HEK293 (cell line): ENCODE data around the gene FGF12.

ENCODE experiments used
- MYNN ChIP-seq: fragments of 450-650 bp; formaldehyde crosslinking; IDR thresholded peaks from 2 replicates; pipeline ENCODE4 v1.5.1; 2016; ENCODE audit warnings: missing biosample characterization, missing genetic modification characterization, borderline replicate concordance
- PATZ1 ChIP-seq: fragments of 450-650 bp; formaldehyde crosslinking; IDR thresholded peaks from 2 replicates; pipeline ENCODE4 v1.5.1; 2016; ENCODE audit warnings: missing biosample characterization, missing genetic modification characterization
- PRDM4 ChIP-seq: fragments of 450-650 bp; formaldehyde crosslinking; IDR thresholded peaks from 2 replicates; pipeline ENCODE4 v1.5.1; 2017; ENCODE audit warnings: missing biosample characterization, missing genetic modification characterization
- SCRT1 ChIP-seq: fragments of 450-650 bp; formaldehyde crosslinking; IDR thresholded peaks from 2 replicates; pipeline ENCODE4 v1.5.1; 2016; ENCODE audit warnings: missing biosample characterization, missing genetic modification characterization, borderline replicate concordance
- SP2 ChIP-seq: fragments of 450-650 bp; formaldehyde crosslinking; IDR thresholded peaks from 2 replicates; pipeline ENCODE4 v1.5.1; 2016; ENCODE audit warnings: missing biosample characterization, missing genetic modification characterization
- ZFP41 ChIP-seq: fragments of 450-650 bp; formaldehyde crosslinking; IDR thresholded peaks from 2 replicates; pipeline ENCODE4 v1.5.1; 2016; ENCODE audit warnings: missing biosample characterization, missing genetic modification characterization, borderline replicate concordance
- ZIC2 ChIP-seq: fragments of 450-650 bp; formaldehyde crosslinking; IDR thresholded peaks from 2 replicates; pipeline ENCODE4 v1.5.1; 2016; ENCODE audit warnings: missing biosample characterization, missing genetic modification characterization
- ZNF121 ChIP-seq: fragments of 450-650 bp; formaldehyde crosslinking; IDR thresholded peaks from 2 replicates; pipeline ENCODE4 v1.5.1; 2016; ENCODE audit warnings: missing biosample characterization, missing genetic modification characterization
- ZNF132 ChIP-seq: fragments of 450-650 bp; formaldehyde crosslinking; IDR thresholded peaks from 2 replicates; pipeline ENCODE4 v1.5.1; 2017; ENCODE audit warnings: missing biosample characterization, missing genetic modification characterization, borderline replicate concordance
- ZNF138 ChIP-seq: fragments of 450-650 bp; formaldehyde crosslinking; IDR thresholded peaks from 2 replicates; pipeline ENCODE4 v1.5.1; 2016; ENCODE audit warnings: missing biosample characterization, missing genetic modification characterization, borderline replicate concordance
- ZNF140 ChIP-seq: fragments of 450-650 bp; formaldehyde crosslinking; IDR thresholded peaks from 2 replicates; pipeline ENCODE4 v1.5.1; 2016; ENCODE audit warnings: missing biosample characterization, missing genetic modification characterization
- ZNF146 ChIP-seq: fragments of 450-650 bp; formaldehyde crosslinking; IDR thresholded peaks from 2 replicates; pipeline ENCODE4 v1.5.1; 2016; ENCODE audit warnings: missing biosample characterization, missing genetic modification characterization
- ZNF214 ChIP-seq: fragments of 450-650 bp; formaldehyde crosslinking; IDR thresholded peaks from 2 replicates; pipeline ENCODE4 v1.5.1; 2017; ENCODE audit warnings: missing biosample characterization, mild to moderate bottlenecking, missing genetic modification characterization, borderline replicate concordance
- ZNF221 ChIP-seq: fragments of 450-650 bp; formaldehyde crosslinking; IDR thresholded peaks from 2 replicates; pipeline ENCODE4 v1.5.1; 2017; ENCODE audit warnings: missing biosample characterization, missing genetic modification characterization, borderline replicate concordance
- ZNF292 ChIP-seq: fragments of 450-650 bp; formaldehyde crosslinking; IDR thresholded peaks from 2 replicates; pipeline ENCODE4 v1.5.1; 2016; ENCODE audit warnings: low read depth, missing biosample characterization, missing genetic modification characterization, borderline replicate concordance
- ZNF341 ChIP-seq: fragments of 450-650 bp; formaldehyde crosslinking; IDR thresholded peaks from 2 replicates; pipeline ENCODE4; 2016; ENCODE audit warnings: low read depth, missing biosample characterization, missing genetic modification characterization
- ZNF354C ChIP-seq: fragments of 450-650 bp; formaldehyde crosslinking; IDR thresholded peaks from 2 replicates; pipeline ENCODE4 v1.5.1; 2016; ENCODE audit warnings: missing biosample characterization, missing genetic modification characterization, low read depth, borderline replicate concordance
- ZNF416 ChIP-seq: fragments of 450-650 bp; formaldehyde crosslinking; IDR thresholded peaks from 2 replicates; pipeline ENCODE4 v1.5.1; 2016; ENCODE audit warnings: missing biosample characterization, missing genetic modification characterization
- ZNF513 ChIP-seq: fragments of 450-650 bp; IDR thresholded peaks from 2 replicates; pipeline ENCODE4 v1.5.1; 2018; ENCODE audit warnings: missing biosample characterization, missing genetic modification characterization
- ZNF560 ChIP-seq: fragments of 450-650 bp; formaldehyde crosslinking; IDR thresholded peaks from 2 replicates; pipeline ENCODE4 v1.5.1; 2017; ENCODE audit warnings: missing biosample characterization, missing genetic modification characterization, borderline replicate concordance
- ZNF600 ChIP-seq: fragments of 450-650 bp; formaldehyde crosslinking; IDR thresholded peaks from 2 replicates; pipeline ENCODE4 v1.5.1; 2016; ENCODE audit warnings: missing biosample characterization, missing genetic modification characterization
- ZNF626 ChIP-seq: fragments of 450-650 bp; sonication (Bioruptor Pico); formaldehyde crosslinking; IDR thresholded peaks from 2 replicates; pipeline ENCODE4 v1.5.1; 2018; ENCODE audit warnings: missing biosample characterization, missing genetic modification characterization, inconsistent platforms
- ZNF658 ChIP-seq: fragments of 450-650 bp; formaldehyde crosslinking; IDR thresholded peaks from 2 replicates; pipeline ENCODE4; 2016; ENCODE audit warnings: missing biosample characterization, missing genetic modification characterization
- ZNF670 ChIP-seq: fragments of 450-650 bp; formaldehyde crosslinking; IDR thresholded peaks from 2 replicates; pipeline ENCODE4 v1.5.1; 2016; ENCODE audit warnings: missing biosample characterization, missing genetic modification characterization, low read depth
- ZNF704 ChIP-seq: fragments of 450-650 bp; formaldehyde crosslinking; IDR thresholded peaks from 2 replicates; pipeline ENCODE4 v1.5.1; 2016; ENCODE audit warnings: missing biosample characterization, missing genetic modification characterization
- ZNF76 ChIP-seq: fragments of 450-650 bp; formaldehyde crosslinking; IDR thresholded peaks from 2 replicates; pipeline ENCODE4; 2016; ENCODE audit warnings: low read depth, missing biosample characterization, missing genetic modification characterization, borderline replicate concordance
- ZNF768 ChIP-seq: fragments of 450-650 bp; formaldehyde crosslinking; IDR thresholded peaks from 2 replicates; pipeline ENCODE4 v1.5.1; 2018; ENCODE audit warnings: missing biosample characterization, mild to moderate bottlenecking, missing genetic modification characterization
- ZNF777 ChIP-seq: fragments of 450-650 bp; formaldehyde crosslinking; IDR thresholded peaks from 2 replicates; pipeline ENCODE4 v1.5.1; 2017; ENCODE audit warnings: missing biosample characterization, missing genetic modification characterization, borderline replicate concordance
- ZNF830 ChIP-seq: fragments of 450-650 bp; IDR thresholded peaks from 2 replicates; pipeline ENCODE4 v1.5.0; 2018; ENCODE audit warnings: missing biosample characterization, missing genetic modification characterization, low read depth, mild to moderate bottlenecking, moderate library complexity
- ZSCAN23 ChIP-seq: fragments of 450-650 bp; formaldehyde crosslinking; IDR thresholded peaks from 2 replicates; pipeline ENCODE4 v1.5.1; 2016; ENCODE audit warnings: missing biosample characterization, missing genetic modification characterization
- ZSCAN4 ChIP-seq: fragments of 450-650 bp; formaldehyde crosslinking; IDR thresholded peaks from 2 replicates; pipeline ENCODE4 v1.5.1; 2017; ENCODE audit warnings: missing biosample characterization, missing genetic modification characterization
- ZXDB ChIP-seq: fragments of 450-650 bp; formaldehyde crosslinking; IDR thresholded peaks from 2 replicates; pipeline ENCODE4 v1.5.1; 2016; ENCODE audit warnings: missing biosample characterization, missing genetic modification characterization

FGF12 gene

GRCh38 chr3:192409201-192409837 is 318.0 kb downstream of the FGF12 start (continued):
- TF ChIP-seq SP2 (peak; percentile 24), MYNN (tag by site-specific recombination) (no peak), ZIC2 (peak; percentile 52), ZSCAN23 (tag by site-specific recombination) (no peak), ZNF214 (tag by site-specific recombination) (no peak), ZNF140 (tag by site-specific recombination) (no peak), ZNF513 (tag by site-specific recombination) (no peak), ZNF704 (tag by site-specific recombination) (no peak), ZNF341 (tag by site-specific recombination) (no peak), ZXDB (tag by site-specific recombination) (peak; percentile 44; the same call in 1 of the 2 replicates), ZNF76 (tag by site-specific recombination) (no peak), ZNF138 (tag by site-specific recombination) (no peak), ZNF777 (tag by site-specific recombination) (no peak; the same call in 1 of the 2 replicates), ZFP41 (tag by site-specific recombination) (no peak), ZNF416 (tag by site-specific recombination) (no peak), ZNF768 (tag by site-specific recombination) (no peak), ZNF292 (no peak), PRDM4 (tag by site-specific recombination) (no peak), ZNF658 (no peak), ZNF146 (tag by site-specific recombination) (no peak), ZNF354C (tag by site-specific recombination) (no peak), ZNF626 (no peak), ZNF121 (no peak), PATZ1 (tag by site-specific recombination) (peak; percentile 59; the same call in 1 of the 2 replicates), SCRT1 (tag by site-specific recombination) (no peak), ZNF560 (tag by site-specific recombination) (no peak), ZSCAN4 (tag by site-specific recombination) (no peak), ZNF600 (tag by site-specific recombination) (peak; percentile 85), ZNF670 (no peak), ZNF830 (no peak), ZNF132 (tag by site-specific recombination) (no peak), ZNF221 (tag by site-specific recombination) (no peak)
